ENCODE results near the gene ARVCF. TPM values are rescaled to one million over a fixed set of nuclear protein-coding genes. Genes with fewer than 3 reads are reported as not detected.

Gene ARVCF
- polyA plus RNA-seq, 1 of the 3 experiments (the other 2 are of a cell fraction), result 27.4 TPM

DNA sequence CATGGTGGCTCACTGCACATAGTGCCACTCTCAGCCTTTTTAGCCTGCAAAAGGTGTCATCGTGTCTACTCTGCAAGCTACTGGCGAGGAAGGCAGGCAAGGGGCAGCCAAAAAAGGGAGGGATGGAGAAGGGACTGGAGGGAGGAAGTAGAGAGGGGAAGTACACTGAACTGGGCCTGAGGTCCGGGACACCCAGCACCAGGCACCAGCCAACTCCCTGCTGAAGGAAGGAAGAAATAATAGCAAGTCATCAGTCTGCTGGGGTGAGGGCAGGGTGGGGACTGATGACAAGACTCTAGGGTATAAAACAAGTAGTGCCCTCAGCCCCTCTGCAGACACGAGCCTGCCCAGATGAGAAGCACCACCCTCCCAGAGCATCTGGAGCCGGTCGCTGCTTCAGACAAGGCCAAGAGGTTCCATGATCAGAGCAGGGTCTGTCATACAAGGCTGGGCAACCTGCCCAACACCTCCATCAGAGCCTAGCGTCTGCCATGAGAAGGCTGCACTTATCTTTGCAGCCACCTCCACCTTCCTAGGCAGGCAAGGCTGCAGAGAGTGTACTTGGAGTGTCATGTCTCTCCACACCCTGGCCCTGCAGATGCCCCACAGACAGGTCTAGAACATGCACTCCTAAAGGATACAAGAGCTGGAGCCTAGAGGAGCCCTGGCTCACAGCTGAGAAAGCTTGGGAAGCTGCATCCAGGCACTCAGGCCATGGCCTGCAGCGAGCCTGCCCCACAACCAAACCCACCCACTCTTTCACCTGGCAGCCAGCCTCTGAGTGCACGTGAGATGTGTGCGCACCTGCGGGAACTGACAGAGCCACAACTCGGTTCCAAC lies 84.0 kb downstream of the ARVCF start:
- CTCF ChIA-PET, result interaction anchor here (0.6 to 2.1 kb wide), 4 partner anchors 15 to 202 kb away, joined by 3 to 10 read pairs (median 6); no protein-coding TSS in a partner anchor
- Histone ChIP-seq H3K4me3 (ENCODE audit: low read depth in 2 of 2, low read length in 1 of 2) (no peak overlapping the region), H2AFZ (ENCODE audit: low read depth) (no peak overlapping the region)

DNA sequence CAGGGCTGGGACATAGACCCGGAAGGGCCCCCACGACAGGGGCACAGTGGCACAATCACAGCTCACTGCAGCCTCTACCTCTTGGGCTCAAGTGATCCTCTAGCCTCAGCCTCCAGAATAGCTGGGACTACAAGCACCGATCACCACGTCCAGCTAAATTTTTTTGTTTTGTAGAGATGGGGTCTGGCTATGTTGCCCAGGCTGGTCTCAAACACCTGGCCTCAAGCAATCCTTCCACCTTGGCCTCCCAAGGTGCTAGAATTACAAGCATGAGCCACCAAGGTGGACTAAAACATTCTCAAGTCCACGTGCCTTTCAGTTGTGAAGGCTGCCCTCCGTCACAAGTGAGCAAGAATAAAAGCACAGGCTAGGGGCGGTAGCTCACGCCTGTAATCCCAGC lies 85.1 kb downstream of the ARVCF start:
- no peak for DNase-seq
- no peak for TF ChIP-seq RCOR1 (IDR thresholded peaks at IDR 0.05; ENCODE audit: low read length)
- Histone ChIP-seq H3K27me3 (ENCODE audit: insufficient read depth) (no peaks in the 10 kb centered on the region), H3K36me3 (replicated peaks in 1 of 2; ENCODE audit: control insufficient read depth in 1 of 2, insufficient read depth in 2 of 2, low read length in 1 of 2) (peaks cover 0 to 17% of the 10 kb centered on the region in 2 experiments), H3K9ac (no peak overlapping the region), H2AFZ (ENCODE audit: low read depth) (no peak overlapping the region), H3K27ac (ENCODE audit: low read depth in 2 of 2, low read length in 1 of 2) (no peak overlapping the region), H3K9me2 (no peaks in the 10 kb centered on the region), H4K20me1 (ENCODE audit: insufficient read depth) (no peaks in the 10 kb centered on the region), H3F3A (replicated peaks; ENCODE audit: insufficient read depth) (no peaks in the 10 kb centered on the region), H3K4me1 (ENCODE audit: control insufficient read depth in 1 of 2, insufficient read depth in 2 of 2, low read depth in 1 of 2, low read length in 1 of 2) (peaks cover 0 to 18% of the 10 kb centered on the region in 2 experiments; a peak in 1 of 4 replicates), H3K9me3 (no peaks in the 10 kb centered on the region), H3K79me2 (ENCODE audit: insufficient read depth) (no peaks in the 10 kb centered on the region), H3K4me3 (ENCODE audit: low read depth in 2 of 2, low read length in 1 of 2) (no peak overlapping the region), H3K4me2 (no peak overlapping the region)
- ChIA-PET POLR2A (no interaction called here), CTCF (interaction anchor here (2.1 kb wide), 1 partner anchor 21 kb away, joined by 6 read pairs; no protein-coding TSS in a partner anchor)
- 95% methylated on average over 8 of the region's 8 CpGs for WGBS (ENCODE audit: low lambda C conversion rate)

More for the DNA sequence above, 84.0 kb downstream of the ARVCF start:
- DNase-seq, result no peak
- Histone ChIP-seq H3K36me3 (replicated peaks in 1 of 2; ENCODE audit: control insufficient read depth in 1 of 2, insufficient read depth in 2 of 2, low read length in 1 of 2) (peaks cover 0 to 19% of the 10 kb centered on the region in 2 experiments), H4K20me1 (ENCODE audit: insufficient read depth) (no peaks in the 10 kb centered on the region), H3K9me3 (no peaks in the 10 kb centered on the region), H3K79me2 (ENCODE audit: insufficient read depth) (no peaks in the 10 kb centered on the region), H3K4me1 (ENCODE audit: control insufficient read depth in 1 of 2, insufficient read depth in 2 of 2, low read depth in 1 of 2, low read length in 1 of 2) (peaks cover 0 to 18% of the 10 kb centered on the region in 2 experiments; a peak in 1 of 4 replicates), H3F3A (replicated peaks; ENCODE audit: insufficient read depth) (no peaks in the 10 kb centered on the region), H3K4me2 (no peak overlapping the region), H3K27ac (ENCODE audit: low read depth in 2 of 2, low read length in 1 of 2) (peak overlapping the region in 1 of 2 experiments; percentile 8; a peak in 1 of 4 replicates), H3K27me3 (ENCODE audit: insufficient read depth) (no peaks in the 10 kb centered on the region), H3K9ac (no peak overlapping the region), H3K9me2 (no peaks in the 10 kb centered on the region)
- POLR2A ChIA-PET, result no interaction called here
- TF ChIP-seq GABPA (IDR thresholded peaks at IDR 0.05; ENCODE audit: low read depth) (no peak), TEAD4 (IDR thresholded peaks at IDR 0.05; ENCODE audit: borderline replicate concordance, insufficient read depth) (no peak), RAD21 (IDR thresholded peaks at IDR 0.05; ENCODE audit: low read length) (no peak), FOXM1 (IDR thresholded peaks at IDR 0.05; ENCODE audit: low read depth) (no peak), RCOR1 (IDR thresholded peaks at IDR 0.05; ENCODE audit: low read length) (no peak), EP300 (IDR thresholded peaks at IDR 0.05; ENCODE audit: borderline replicate concordance in 1 of 2, low read depth in 1 of 2, low read length in 1 of 2) (no peak), POLR2AphosphoS5 (IDR thresholded peaks at IDR 0.05; ENCODE audit: low read depth, low read length) (no peak)
- WGBS (ENCODE audit: low lambda C conversion rate), result 88% methylated on average over 9 of the region's 12 CpGs

DNA sequence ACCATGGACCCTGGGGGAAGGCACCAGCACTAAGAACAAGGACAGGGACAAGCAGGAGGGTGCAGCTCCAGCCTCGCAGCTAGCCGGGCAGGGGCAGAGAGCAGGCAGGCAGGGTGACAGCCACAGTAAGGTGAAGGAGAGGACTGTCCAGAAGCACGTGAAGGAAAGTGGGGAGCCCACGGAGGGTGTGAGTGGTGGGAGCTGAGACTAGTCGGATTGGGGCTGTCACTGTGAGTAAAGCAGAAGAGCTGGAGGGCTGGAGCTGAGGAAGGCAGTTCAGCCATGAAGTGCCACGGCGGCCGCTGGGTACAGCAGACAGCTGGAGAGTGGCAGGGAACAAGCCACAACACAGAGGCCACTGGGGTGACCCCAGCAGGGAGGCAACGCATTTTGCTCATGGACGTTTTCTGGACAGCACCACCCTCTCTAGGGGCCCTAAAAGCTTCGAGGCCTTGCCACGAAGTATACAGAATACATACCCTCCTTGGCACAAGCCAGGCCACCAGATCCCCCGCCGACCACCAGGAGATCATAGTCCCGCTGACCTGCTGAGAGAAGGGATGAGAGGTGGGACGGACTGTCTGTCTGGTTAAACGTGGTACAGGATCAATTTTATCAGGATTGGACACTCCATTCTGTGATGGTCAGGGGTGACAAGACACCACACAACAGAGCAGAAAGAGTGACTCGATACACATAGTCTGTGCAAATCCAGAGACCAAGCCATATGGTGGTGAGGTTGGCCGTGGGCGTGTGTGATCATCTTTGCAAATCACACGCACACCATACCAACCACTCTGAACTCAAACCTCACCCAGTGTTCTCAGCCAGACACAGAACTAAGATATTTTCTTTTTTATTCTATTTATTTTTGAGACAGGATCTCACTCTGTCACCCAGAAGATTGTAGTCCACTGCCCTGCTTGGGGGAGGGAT lies 85.8 kb downstream of the ARVCF start:
- Histone ChIP-seq H3K4me3 (ENCODE audit: low read depth in 2 of 2, low read length in 1 of 2) (no peak overlapping the region), H3K4me1 (ENCODE audit: control insufficient read depth in 1 of 2, insufficient read depth in 2 of 2, low read depth in 1 of 2, low read length in 1 of 2) (peaks cover 0 to 18% of the 10 kb centered on the region in 2 experiments; a peak in 1 of 4 replicates), H3K9me3 (no peaks in the 10 kb centered on the region), H3K9me2 (no peaks in the 10 kb centered on the region), H3K27me3 (ENCODE audit: insufficient read depth) (no peaks in the 10 kb centered on the region), H3K4me2 (no peak overlapping the region), H3K9ac (no peak overlapping the region), H2AFZ (ENCODE audit: low read depth) (no peak overlapping the region), H4K20me1 (ENCODE audit: insufficient read depth) (no peaks in the 10 kb centered on the region), H3K36me3 (replicated peaks in 1 of 2; ENCODE audit: control insufficient read depth in 1 of 2, insufficient read depth in 2 of 2, low read length in 1 of 2) (peaks cover 0 to 13% of the 10 kb centered on the region in 2 experiments), H3F3A (replicated peaks; ENCODE audit: insufficient read depth) (no peaks in the 10 kb centered on the region), H3K27ac (ENCODE audit: low read depth in 2 of 2, low read length in 1 of 2) (no peak overlapping the region), H3K79me2 (ENCODE audit: insufficient read depth) (no peaks in the 10 kb centered on the region)
- 93% methylated on average over 20 of the region's 21 CpGs for WGBS (ENCODE audit: low lambda C conversion rate)
- DNase-seq, result no peak
- ChIA-PET CTCF (interaction anchor here (0.5 to 2.1 kb wide), 2 partner anchors 10 to 21 kb away, joined by 3 to 6 read pairs; no protein-coding TSS in a partner anchor), POLR2A (no interaction called here)
- no peak for TF ChIP-seq MEF2A (IDR thresholded peaks at IDR 0.05; ENCODE audit: borderline replicate concordance, low read depth)
- TF ChIP-seq, protein P1, sequence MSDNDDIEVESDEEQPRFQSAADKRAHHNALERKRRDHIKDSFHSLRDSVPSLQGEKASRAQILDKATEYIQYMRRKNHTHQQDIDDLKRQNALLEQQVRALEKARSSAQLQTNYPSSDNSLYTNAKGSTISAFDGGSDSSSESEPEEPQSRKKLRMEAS (IDR thresholded peaks at IDR 0.05; ENCODE audit: low read depth), result no peak
- TF ChIP-seq TCF12 (IDR thresholded peaks at IDR 0.05), result no peak
- no peak for TF ChIP-seq MXI1 (IDR thresholded peaks at IDR 0.05; ENCODE audit: low read depth, low read length)
- no peak for TF ChIP-seq RFX5 (IDR thresholded peaks at IDR 0.05; ENCODE audit: low read length)
- TF ChIP-seq, protein P2, sequence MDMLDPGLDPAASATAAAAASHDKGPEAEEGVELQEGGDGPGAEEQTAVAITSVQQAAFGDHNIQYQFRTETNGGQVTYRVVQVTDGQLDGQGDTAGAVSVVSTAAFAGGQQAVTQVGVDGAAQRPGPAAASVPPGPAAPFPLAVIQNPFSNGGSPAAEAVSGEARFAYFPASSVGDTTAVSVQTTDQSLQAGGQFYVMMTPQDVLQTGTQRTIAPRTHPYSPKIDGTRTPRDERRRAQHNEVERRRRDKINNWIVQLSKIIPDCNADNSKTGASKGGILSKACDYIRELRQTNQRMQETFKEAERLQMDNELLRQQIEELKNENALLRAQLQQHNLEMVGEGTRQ (IDR thresholded peaks at IDR 0.05; ENCODE audit: borderline replicate concordance, low read depth, low read length), result no peak
- TF ChIP-seq GATA2 (CRISPR knock-in tag; IDR thresholded peaks at IDR 0.05), result no peak
- TF ChIP-seq SIN3A (IDR thresholded peaks at IDR 0.05; ENCODE audit: borderline replicate concordance, low read depth, low read length), result no peak
- TF ChIP-seq TAF1 (IDR thresholded peaks at IDR 0.05; ENCODE audit: borderline replicate concordance, low read depth, low read length), result no peak
- no peak for TF ChIP-seq NRF1 (IDR thresholded peaks at IDR 0.05; ENCODE audit: low read depth, low read length)
- no peak for TF ChIP-seq YY1 (IDR thresholded peaks at IDR 0.05; ENCODE audit: low read depth)
- TF ChIP-seq NFIC (IDR thresholded peaks at IDR 0.05; ENCODE audit: borderline replicate concordance), result no peak

All from SK-N-SH (cell line).